HG02970 (cell line): ENCODE data around the gene NCAM2.

ENCODE experiments used
- ATAC-seq: cut with Tn5 transposase; IDR thresholded peaks from one replicate; pipeline ENCODE4 v1.9.1; 2021; ENCODE audit warnings: mild to moderate bottlenecking, moderate library complexity, moderate number of reproducible peaks; ENCODE audit not compliant: unreplicated experiment, low FRiP score

The NCAM2 gene

GRCh38 chr21:20997636-20998455 lies at the start of gene NCAM2:
NCAM2 (plus strand) TSS chr21:20998409.
- no peak for ATAC-seq

- no peak for ATAC-seq
Measured at GRCh38 chr21:20949884-20950283, 48.3 kb upstream of the NCAM2 start.

- ATAC-seq, result no peak
Measured at GRCh38 chr21:20965816-20966215, 32.4 kb upstream of the NCAM2 start.

GRCh38 chr21:20968391-20968790 lies 29.8 kb upstream of the NCAM2 start:
- ATAC-seq, result no peak

- no peak for ATAC-seq
Measured at GRCh38 chr21:20970691-20971090, 27.5 kb upstream of the NCAM2 start.

- ATAC-seq, result no peak
Measured at GRCh38 chr21:20971296-20971921, 26.8 kb upstream of the NCAM2 start.

- ATAC-seq, result no peak
Measured at GRCh38 chr21:20994790-20995189, 3.4 kb upstream of the NCAM2 start.

- no peak for ATAC-seq
Measured at GRCh38 chr21:20996421-20997310, 1.5 kb upstream of the NCAM2 start.

- no peak for ATAC-seq
Measured at GRCh38 chr21:20997311-20997635, 936 bp upstream of the NCAM2 start.

GRCh38 chr21:20998456-20998789 lies 214 bp downstream of the NCAM2 start:
- no peak for ATAC-seq

GRCh38 chr21:20998886-20999285 lies 677 bp downstream of the NCAM2 start:
- no peak for ATAC-seq

GRCh38 chr21:20999659-21000058 lies 1.4 kb downstream of the NCAM2 start:
- ATAC-seq, result no peak

- no peak for ATAC-seq
Measured at GRCh38 chr21:21000591-21001175, 2.5 kb downstream of the NCAM2 start.

- no peak for ATAC-seq
Measured at GRCh38 chr21:21001591-21002100, 3.4 kb downstream of the NCAM2 start.

- no peak for ATAC-seq
Measured at GRCh38 chr21:21002153-21002552, 3.9 kb downstream of the NCAM2 start.

- no peak for ATAC-seq
Measured at GRCh38 chr21:21003701-21004100, 5.5 kb downstream of the NCAM2 start.

- no peak for ATAC-seq
Measured at GRCh38 chr21:21007606-21008005, 9.4 kb downstream of the NCAM2 start.

GRCh38 chr21:21010228-21010627 lies 12.0 kb downstream of the NCAM2 start:
- ATAC-seq, result no peak

- ATAC-seq, result no peak
Measured at GRCh38 chr21:21010698-21011097, 12.5 kb downstream of the NCAM2 start.

- ATAC-seq, result no peak
Measured at GRCh38 chr21:21018821-21019220, 20.6 kb downstream of the NCAM2 start.

GRCh38 chr21:21019681-21020080 lies 21.5 kb downstream of the NCAM2 start:
- ATAC-seq, result no peak
